Forelimb muscle (tissue), 1 donor: Measurements from ENCODE around the gene ECT2. TPM values are rescaled to one million over a fixed set of nuclear protein-coding genes. Genes with fewer than 3 reads are reported as not detected.
"Not testable (repeated sequence)": the region's sequence is repeated elsewhere in the genome, so short reads cannot be mapped to it uniquely, and the experiment has no call there.

ENCODE experiments used
- DNase-seq: peaks from one replicate; pipeline ENCODE4 v3.0.0-alpha.2; 2013; ENCODE audit warnings: low read depth
- polyA plus RNA-seq: library from polyadenylated mRNA; unstranded; fragments of 120-200 nt; gene quantifications from one replicate; pipeline ENCODE4 v1.2.1, GENCODE V29; 2013; ENCODE audit not compliant: insufficient read length

ECT2 gene
- polyA plus RNA-seq, 1 donor: 13.0 TPM

- no peak for DNase-seq
These were observed 15.5 kb upstream of the ECT2 start for GRCh38 chr3:172735014-172735413.

- DNase-seq: no peak
These were observed 11.1 kb upstream of the ECT2 start for GRCh38 chr3:172739462-172739861.

GRCh38 chr3:172746475-172746874 lies 4.1 kb upstream of the ECT2 start:
- no peak for DNase-seq

GRCh38 chr3:172749230-172749965 lies 1.1 kb upstream of the ECT2 start:
- no peak for DNase-seq

DNA sequence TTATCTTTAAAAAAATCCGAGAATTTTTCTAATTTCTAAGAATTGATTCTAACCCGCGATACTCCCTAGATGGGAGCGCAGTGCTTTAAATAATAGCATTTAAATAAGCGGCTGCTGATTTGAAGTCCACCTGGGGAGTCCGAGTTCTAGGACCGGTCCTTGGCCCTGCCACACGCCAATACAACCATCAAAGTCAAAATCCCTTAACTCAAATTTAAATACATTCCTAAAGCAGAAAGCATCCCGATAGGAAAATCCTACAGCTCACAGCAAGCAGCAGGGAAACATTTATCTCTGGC lies 508 bp upstream of the ECT2 start:
- no peak for DNase-seq

DNA sequence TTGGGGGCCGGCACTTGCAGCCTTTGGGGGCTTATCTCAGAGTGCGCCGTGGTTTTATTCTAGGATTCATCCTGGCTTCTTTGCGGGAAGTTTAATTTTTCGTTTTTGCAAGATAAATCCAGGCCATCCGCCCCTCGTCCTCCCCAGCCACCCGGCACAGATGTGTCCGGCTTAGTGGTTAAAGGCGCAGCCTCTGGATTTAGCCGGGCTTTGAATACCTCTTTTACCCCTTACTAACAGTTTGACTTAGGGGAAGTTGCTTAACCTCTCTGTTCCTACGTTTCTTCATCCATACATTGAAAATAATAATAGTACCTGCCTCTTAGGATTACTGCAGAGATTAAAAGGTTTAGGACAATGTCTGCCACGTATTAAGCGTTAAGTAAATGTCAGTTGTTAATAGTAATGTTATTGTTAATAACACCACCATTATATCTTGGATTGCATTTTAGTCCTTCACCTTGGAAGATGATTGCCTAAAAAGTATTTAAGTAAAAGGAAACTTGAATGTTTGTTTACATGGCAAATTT lies 714 bp downstream of the ECT2 start:
- DNase-seq: no peak

- DNase-seq: no peak
These were observed 2.1 kb downstream of the ECT2 start for GRCh38 chr3:172752651-172753050.

- DNase-seq: no peak
These were observed 2.6 kb downstream of the ECT2 start for GRCh38 chr3:172753125-172753524.

DNA sequence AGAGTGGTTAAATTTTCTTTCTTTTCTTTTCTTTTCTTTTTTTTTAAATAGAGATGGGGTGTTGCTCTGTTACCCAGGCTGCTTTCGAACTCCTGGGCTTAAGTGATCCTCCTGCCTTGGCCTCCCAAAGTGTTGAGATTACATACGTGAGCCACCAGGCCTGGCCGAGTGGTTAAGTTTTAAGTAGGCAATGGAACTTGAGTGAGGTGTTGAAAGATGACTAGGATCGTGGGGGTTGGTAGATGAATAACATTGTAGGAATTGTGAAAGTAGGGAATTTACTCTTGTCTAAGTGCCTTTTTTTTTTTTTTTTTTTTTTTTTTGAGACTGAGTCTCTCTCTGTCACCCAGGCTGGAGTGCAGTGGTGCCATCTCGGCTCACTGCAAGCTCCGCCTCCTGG lies 9.9 kb downstream of the ECT2 start:
- not testable (repeated sequence) for DNase-seq

- no peak for DNase-seq
These were observed 15.7 kb downstream of the ECT2 start for GRCh38 chr3:172766241-172766640.

DNA sequence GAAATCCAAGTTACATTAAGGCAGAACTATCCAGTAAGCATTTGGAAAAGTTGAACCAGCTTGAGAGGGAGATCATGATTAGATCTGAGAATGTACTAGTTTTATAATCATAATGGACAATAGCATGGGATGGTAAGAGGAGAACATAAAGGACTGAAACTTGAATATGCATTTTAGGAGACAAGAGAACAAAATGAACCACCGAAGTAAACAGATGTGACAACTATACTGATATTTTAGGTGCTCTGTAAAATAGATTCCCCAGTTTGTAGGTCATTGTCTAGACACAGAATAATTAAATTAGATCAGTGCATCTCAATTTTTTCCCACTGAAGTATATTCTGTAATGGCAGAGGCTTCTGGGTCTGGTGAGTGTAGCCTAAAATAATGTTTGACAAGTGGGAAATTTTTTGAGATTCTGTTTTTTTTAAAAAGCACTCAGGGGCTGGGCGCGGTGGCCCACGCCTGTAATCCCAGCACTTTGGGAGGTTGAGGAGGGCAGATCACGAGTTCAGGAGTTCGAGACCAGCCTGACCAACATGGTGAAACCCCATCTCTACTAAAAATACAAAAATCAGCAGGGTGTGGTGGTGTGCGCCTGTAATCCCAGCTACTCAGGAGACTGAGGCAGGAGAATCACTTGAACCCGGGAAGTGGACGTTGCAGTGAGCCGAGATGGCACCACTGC lies 16.3 kb downstream of the ECT2 start:
- DNase-seq: no peak

GRCh38 chr3:172770382-172770781 lies 19.9 kb downstream of the ECT2 start:
- DNase-seq: no peak

GRCh38 chr3:172771672-172772071 lies 21.1 kb downstream of the ECT2 start:
- no peak for DNase-seq

DNA sequence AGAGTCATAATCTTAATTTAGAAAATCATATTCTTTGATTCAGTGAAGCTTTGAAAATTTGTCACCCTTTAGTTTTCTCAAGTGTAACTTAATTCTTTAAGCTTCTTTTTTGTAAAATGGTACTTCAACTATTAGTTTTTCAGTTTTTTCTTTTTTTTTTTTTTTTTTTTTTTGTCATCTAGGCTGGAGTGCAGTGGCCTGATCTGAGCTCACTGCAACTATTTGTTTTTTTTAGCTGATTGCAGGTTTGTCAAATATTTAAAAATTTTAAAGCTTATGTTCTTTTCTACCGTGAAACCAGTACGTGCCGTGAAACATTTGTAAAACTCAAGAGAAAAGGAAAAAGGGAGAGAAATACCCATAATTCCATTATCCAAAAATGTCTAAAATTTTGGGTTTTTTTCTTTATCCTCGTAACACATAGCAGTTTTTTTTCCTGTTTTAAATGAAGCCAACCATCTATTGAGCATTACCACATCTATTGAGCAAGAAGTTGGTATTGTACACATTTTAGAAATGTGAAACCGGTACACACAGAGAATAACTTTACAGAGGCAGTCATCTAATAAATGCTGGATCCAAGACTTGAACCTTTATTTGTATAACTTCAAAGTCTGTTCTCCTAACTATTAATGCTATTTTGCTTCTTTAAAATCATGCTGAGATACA lies 25.7 kb downstream of the ECT2 start:
- DNase-seq: no peak

DNA sequence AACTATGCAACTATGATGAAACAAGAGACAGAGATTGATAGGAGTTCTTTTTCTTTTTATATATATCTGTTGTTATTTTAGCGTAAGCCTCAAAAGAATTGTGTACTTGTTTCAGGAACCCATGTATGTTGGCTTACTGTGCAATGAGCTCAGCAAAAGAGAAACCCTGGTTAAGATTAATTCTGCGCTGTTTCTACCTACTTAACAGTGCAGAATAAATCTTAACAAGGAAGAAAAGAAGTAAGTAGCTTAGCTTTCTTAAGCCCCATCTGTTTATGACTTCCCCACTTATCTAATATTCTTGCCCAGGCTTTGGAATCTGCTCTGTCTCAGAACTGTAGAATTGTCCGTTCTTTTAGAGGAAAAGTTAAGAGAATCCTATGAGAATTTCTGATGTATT lies 27.4 kb downstream of the ECT2 start:
- no peak for DNase-seq

GRCh38 chr3:172782235-172782634 lies 31.7 kb downstream of the ECT2 start:
- DNase-seq: no peak

- peak; percentile 29 for DNase-seq
These were observed 35.5 kb downstream of the ECT2 start for GRCh38 chr3:172786036-172786435.

DNA sequence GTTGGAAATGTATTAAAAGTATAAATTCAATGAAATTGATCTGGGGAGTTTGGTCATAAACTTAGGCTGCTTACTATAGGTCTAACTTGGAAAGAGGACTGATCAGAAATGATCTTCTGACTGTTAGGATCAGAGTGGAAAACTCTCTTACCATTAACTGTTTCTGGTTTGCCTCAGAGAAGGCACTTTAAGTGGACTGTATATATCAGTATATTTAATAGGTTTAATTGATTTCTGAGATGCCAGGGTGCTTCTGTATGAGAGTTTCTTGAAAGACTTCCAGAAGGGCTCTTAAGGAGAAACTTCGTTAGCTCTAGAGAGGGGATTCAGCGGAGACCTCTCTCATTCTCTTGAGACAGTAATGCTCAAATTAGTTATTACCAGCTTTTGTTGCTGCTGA lies 36.5 kb downstream of the ECT2 start:
- DNase-seq: no peak

DNA sequence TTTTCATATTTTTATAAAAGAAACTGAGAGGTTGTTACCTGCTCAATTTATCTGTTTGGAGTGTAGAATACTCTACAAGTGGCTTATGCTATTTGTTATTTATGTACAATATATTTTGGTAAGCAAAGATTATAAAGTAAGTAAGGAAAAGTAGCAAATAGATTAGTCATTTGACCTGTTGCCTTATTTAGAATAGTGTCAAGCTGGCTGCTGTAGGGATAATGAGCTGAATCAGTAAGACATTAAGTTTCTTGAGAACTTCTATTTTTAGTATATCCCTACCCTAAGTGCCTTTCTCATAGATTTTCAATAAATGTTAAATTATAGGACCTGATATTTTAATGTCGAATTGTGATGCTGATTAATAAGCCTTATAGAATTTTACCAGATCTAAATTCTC lies 37.2 kb downstream of the ECT2 start:
- no peak for DNase-seq

GRCh38 chr3:172799246-172799645 lies 48.7 kb downstream of the ECT2 start:
- DNase-seq: no peak

DNA sequence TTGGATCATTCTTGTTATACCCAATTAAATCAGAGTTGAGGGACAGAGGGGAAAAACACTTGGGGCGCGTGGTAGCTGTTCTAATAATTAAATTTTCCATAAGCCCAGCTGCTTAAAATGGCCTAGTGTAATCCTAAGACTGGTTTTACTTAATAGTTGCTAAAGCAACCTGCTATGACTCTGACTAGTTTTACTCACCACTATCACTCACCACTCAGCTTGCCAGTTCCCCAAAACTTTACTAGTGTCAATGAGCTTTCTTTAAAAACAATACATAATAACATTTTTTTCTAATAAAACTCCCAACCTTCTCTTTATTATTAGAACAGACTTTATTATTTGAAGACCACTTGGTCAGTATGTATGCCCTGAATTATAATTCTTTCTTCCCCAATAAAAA lies 49.6 kb downstream of the ECT2 start:
- DNase-seq: no peak

GRCh38 chr3:172803489-172803888 lies 53.0 kb downstream of the ECT2 start:
- DNase-seq: no peak

DNA sequence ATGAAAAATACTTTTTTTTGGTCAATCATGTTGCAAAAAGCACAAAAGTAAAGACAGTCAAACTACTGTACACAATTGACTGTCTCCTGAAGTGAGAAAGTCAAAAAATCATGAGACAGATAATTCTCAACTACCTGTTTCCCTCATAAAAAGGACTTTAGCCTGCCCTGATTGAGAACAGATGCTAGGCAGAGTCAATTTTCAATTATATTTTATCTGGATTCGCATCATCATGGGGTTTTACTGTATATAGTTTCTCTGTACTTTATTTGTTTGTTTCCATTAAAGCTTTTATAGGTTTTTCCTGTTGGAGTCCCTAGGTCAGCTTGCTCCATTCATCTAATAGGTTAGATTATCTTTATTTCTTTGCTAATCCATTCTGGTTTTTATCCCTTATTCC lies 53.8 kb downstream of the ECT2 start:
- DNase-seq: no peak
